Upper lobe of left lung (tissue), 4 donors: ENCODE data around the gene MARVELD3.

ENCODE experiments used
- EP300 ChIP-seq, 4 donors: sonication (generic); formaldehyde crosslinking; IDR thresholded peaks; one replicate each; pipeline ENCODE4 v1.5.1; 2017; ENCODE audit warnings: antibody characterized with exemption in 4 of 4, control low read depth in 2 of 4
- POLR2A ChIP-seq, 4 donors: fragments of 450-650 bp; IDR thresholded peaks; one replicate each; pipeline ENCODE4 v1.5.1; 2016 to 2017; ENCODE audit warnings: antibody characterized with exemption in 4 of 4, mild to moderate bottlenecking in 2 of 4
- POLR2AphosphoS5 ChIP-seq, 2 donors: sonication (generic); formaldehyde crosslinking; IDR thresholded peaks; one replicate each; pipeline ENCODE4 v1.5.1; 2017; ENCODE audit warnings: antibody characterized with exemption in 2 of 2
- TF ChIP-seq, protein P1 (sequence below), 6 experiments: fragments of 450-650 bp in 4 of 6; fragments of 200-600 bp in 2 of 6; sonication (generic) in 2 of 6; IDR thresholded peaks; one replicate each; pipeline ENCODE4 v1.5.1; 2016 to 2019; ENCODE audit warnings: antibody characterized with exemption in 6 of 6

DNA sequence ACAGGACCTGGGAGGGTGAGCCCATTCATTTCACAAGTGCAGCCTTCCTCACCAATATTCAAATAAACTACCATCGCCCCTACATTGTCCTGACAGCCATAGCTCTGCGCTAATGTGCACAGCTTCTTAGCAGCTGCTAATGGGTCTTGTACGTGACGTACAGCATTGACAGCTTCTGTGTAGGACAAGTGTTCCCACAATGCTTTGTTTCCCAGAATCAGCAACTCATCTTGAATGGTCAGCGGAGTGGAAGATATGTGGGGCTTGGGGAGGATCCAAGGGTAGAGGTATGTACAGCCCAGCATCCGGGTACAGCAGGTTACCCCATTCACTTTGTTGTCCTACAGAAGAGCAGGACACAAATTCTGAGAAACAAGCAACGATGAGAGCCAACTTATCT, 23.7 kb downstream of the MARVELD3 start:
- TF ChIP-seq EP300 (IDR thresholded peaks at IDR 0.05) (no peak), POLR2AphosphoS5 (IDR thresholded peaks at IDR 0.05) (no peak), POLR2A (IDR thresholded peaks at IDR 0.05) (no peak)
- TF ChIP-seq, protein P1, sequence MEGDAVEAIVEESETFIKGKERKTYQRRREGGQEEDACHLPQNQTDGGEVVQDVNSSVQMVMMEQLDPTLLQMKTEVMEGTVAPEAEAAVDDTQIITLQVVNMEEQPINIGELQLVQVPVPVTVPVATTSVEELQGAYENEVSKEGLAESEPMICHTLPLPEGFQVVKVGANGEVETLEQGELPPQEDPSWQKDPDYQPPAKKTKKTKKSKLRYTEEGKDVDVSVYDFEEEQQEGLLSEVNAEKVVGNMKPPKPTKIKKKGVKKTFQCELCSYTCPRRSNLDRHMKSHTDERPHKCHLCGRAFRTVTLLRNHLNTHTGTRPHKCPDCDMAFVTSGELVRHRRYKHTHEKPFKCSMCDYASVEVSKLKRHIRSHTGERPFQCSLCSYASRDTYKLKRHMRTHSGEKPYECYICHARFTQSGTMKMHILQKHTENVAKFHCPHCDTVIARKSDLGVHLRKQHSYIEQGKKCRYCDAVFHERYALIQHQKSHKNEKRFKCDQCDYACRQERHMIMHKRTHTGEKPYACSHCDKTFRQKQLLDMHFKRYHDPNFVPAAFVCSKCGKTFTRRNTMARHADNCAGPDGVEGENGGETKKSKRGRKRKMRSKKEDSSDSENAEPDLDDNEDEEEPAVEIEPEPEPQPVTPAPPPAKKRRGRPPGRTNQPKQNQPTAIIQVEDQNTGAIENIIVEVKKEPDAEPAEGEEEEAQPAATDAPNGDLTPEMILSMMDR (IDR thresholded peaks at IDR 0.05) = no peak
